HG03175 (cell line): ENCODE data around the gene FBXO45.
A peak's percentile ranks its signal among the peaks of the same experiment; 100 is the strongest.
"Not testable (repeated sequence)": the region's sequence is repeated elsewhere in the genome, so short reads cannot be mapped to it uniquely, and the experiment has no call there.

Experiments
- ATAC-seq: cut with Tn5 transposase; IDR thresholded peaks from one replicate; pipeline ENCODE4 v1.9.1; 2021; ENCODE audit warnings: mild to moderate bottlenecking, moderate library complexity; ENCODE audit not compliant: unreplicated experiment

FBXO45 gene

DNA sequence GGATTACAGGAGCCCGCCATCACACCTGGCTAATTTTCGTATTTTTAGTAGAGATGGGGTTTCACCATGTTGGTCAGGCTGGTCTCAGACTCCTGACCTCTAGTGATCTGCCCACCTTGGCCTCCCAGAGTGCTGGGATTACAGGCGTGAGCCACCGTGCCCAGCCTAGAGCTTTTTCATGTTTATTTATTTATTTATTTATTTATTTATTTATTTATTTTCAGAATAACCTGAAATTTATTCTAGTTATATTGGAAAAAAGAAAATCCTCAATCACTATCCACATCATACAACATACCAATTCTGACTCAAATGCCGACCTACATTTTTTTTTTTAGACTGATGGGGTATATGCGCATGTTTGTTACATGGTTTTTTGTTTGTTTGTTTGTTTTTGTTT is 46.8 kb downstream of the FBXO45 start:
- ATAC-seq = not testable (repeated sequence)

DNA sequence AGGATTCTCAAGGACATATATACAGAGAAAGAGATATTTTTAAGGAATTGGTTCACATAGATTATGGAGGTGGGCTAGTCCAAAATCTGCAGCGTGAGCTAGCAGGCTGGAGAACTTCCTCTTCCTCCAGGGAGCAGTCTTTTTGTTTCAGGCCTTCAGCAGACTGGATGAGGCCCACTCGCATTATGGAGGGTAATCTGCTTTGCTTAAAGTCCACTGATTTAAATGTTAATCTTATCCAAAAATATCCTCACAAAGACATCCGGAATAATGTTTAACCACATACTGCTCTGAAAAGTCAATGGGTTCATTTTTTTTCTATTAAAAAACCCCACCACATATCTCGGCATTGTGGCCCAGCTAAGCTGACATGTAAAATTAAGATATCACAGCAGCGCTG is 48.8 kb downstream of the FBXO45 start:
- ATAC-seq = no peak

GRCh38 chr3:196619223-196619622 is 50.8 kb downstream of the FBXO45 start:
- no peak for ATAC-seq

GRCh38 chr3:196619627-196620026 is 51.2 kb downstream of the FBXO45 start:
- ATAC-seq = not testable (repeated sequence)

DNA sequence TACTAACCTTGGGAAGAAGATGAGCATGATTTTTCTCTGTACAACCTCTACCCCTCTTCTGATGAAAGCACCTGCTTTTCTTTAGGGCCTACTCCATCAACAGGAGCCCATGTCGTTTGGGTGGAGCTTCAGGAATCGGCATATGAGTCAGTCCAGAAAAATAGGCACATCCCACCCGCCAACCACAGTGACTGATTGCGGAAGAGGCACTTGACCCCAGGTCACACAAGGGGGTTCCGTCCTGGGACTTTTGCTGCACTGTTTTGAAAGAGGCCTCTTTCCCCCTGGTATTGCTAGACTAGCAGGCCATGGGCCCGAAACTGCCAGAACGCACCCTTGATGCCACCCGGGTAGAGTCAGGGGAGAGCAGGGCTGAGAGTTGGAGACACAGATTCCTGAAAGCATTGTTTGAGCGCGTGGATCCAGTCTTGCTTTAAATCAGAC is 51.7 kb downstream of the FBXO45 start:
- ATAC-seq = no peak

GRCh38 chr3:196620684-196621083 is 52.2 kb downstream of the FBXO45 start:
- ATAC-seq = no peak

- ATAC-seq = no peak
Observed at GRCh38 chr3:196621611-196622010, 53.2 kb downstream of the FBXO45 start.

GRCh38 chr3:196624067-196624790 is 55.8 kb downstream of the FBXO45 start:
- ATAC-seq = no peak

DNA sequence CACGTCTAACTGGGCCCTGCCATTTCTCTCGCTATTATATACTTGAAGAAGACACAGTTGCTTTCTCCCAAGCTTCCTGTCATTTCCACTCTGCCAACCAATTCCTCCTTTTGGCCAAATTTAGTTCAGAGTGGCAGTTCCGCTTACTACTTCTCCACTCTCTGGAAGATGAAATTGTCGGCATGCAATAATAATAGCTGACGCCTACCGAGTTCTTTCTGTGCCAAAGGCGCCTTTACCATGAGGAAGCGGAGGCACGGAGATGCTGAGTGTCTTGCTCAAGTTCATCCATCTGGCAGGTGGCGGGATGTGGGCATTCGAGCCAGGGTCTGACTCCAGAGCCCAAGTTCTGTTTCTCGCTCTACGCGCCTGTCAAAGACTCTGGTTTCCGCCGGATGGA is 56.4 kb downstream of the FBXO45 start:
- no peak for ATAC-seq

- ATAC-seq = no peak
Observed at GRCh38 chr3:196625331-196625730, 56.9 kb downstream of the FBXO45 start.

- no peak for ATAC-seq
Observed at GRCh38 chr3:196627918-196628231, 59.4 kb downstream of the FBXO45 start.

GRCh38 chr3:196629228-196629627 is 60.8 kb downstream of the FBXO45 start:
- ATAC-seq = no peak

- ATAC-seq = no peak
Observed at GRCh38 chr3:196631682-196632045, 63.2 kb downstream of the FBXO45 start.

GRCh38 chr3:196632046-196632751 is 63.7 kb downstream of the FBXO45 start:
- peak; percentile 79 for ATAC-seq

DNA sequence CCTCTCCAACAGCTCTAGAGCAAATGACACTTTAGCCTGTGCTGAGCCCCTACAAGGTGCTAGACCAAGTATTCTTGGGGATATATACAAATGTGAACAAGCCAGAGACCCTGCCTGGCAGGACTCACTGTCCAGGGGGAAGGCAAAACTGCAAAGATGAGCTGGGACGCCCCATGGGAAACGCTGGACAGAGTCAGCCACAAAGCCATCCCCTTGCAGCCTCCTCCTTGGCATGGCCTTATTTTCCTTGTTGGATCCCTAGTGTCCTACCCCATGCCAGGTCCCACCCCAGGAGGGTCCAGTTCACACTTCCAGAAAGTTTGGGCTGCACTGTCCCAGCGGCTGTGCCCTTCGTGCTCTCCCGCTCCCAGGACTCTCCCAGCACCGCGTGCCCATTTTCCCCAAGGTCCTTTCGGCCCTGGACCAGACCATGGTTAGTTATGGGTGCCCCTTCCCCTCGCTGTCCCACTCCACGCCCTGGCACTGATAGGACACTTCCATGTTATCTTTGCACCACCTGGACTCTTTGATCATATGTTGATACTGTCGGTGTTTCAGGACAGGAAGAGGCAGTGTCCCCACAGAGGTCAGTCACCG is 65.2 kb downstream of the FBXO45 start:
- ATAC-seq = no peak

DNA sequence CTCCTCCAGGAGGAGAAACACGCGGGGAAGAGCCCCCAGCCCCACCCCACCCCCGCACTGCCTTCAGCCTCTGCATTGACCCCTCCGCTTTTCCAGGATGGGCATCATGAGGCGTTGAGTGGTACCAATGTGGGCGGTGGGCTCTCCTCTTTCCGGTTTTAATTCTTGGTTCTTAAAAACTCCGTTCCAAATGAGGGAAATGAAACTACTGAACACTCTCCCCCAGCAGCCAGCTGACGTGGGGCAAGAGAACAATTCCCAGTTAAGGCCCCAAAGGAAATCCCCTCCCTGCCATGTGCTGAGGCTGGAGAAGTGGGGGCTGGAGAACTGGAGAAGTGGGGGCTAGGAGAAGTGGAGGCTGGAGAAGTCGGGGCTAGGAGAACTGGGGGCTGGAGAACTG is 65.8 kb downstream of the FBXO45 start:
- ATAC-seq = no peak

GRCh38 chr3:196634829-196635228 is 66.4 kb downstream of the FBXO45 start:
- no peak for ATAC-seq

GRCh38 chr3:196636369-196637349 is 68.2 kb downstream of the FBXO45 start:
- ATAC-seq = no peak

DNA sequence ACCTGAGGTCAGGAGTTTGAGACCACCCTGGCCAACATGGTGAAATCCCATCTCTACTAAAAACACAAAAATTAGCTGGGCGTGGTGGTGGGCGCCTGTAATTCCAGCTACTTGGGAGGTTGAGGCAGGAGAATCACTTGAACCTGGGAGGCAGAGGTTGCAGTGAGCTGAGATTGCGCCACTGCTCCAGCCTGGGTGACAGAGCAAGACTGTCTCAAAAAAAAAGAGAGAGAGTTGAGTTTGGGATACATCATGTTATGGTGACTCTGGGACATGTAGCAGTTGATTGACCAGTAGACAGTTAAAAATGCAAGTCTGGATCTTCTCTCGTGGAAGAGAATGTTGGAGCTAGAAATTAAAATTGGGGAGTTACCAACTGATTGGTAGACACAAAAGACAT is 69.5 kb downstream of the FBXO45 start:
- not testable (repeated sequence) for ATAC-seq
